ENCODE measurements around the gene COL1A2. TPM values are rescaled to one million over a fixed set of nuclear protein-coding genes. Genes with fewer than 3 reads are reported as not detected.

The COL1A2 gene
- polyA plus RNA-seq, 1 donor from 2014 or later, result 2.5 TPM

GRCh38 chr7:94431619-94432280 lies 37.1 kb downstream of the COL1A2 start:
- Histone ChIP-seq H2AFZ (ENCODE audit: low read depth, low read length) (no peak overlapping the region), H3K27ac (ENCODE audit: low read length) (peak overlapping the region; percentile 84), H3K4me3 (ENCODE audit: low read length) (peak overlapping the region; percentile 3), H3K4me2 (ENCODE audit: low read length) (peak overlapping the region; percentile 28), H3K27me3 (ENCODE audit: insufficient read depth, low read depth, low read length) (no peaks in the 10 kb centered on the region), H3K79me2 (replicated peaks; ENCODE audit: insufficient read depth, low read length) (no peaks in the 10 kb centered on the region), H3K9ac (ENCODE audit: low read length) (peak overlapping the region; percentile 29), H3K9me3 (ENCODE audit: low read length) (no peaks in the 10 kb centered on the region), H3K9me2 (ENCODE audit: insufficient read depth, low read length) (no peaks in the 10 kb centered on the region), H3K36me3 (ENCODE audit: insufficient read depth, low read length) (no peaks in the 10 kb centered on the region), H4K20me1 (ENCODE audit: insufficient read depth) (no peaks in the 10 kb centered on the region), H3F3A (ENCODE audit: insufficient read depth, low read length, poor library complexity, severe bottlenecking) (no peaks in the 10 kb centered on the region)
- TF ChIP-seq MXI1 (conservative IDR thresholded peaks at IDR 0.05; ENCODE audit: poor library complexity, severe bottlenecking), result no peak
- TF ChIP-seq EZH2 (IDR thresholded peaks at IDR 0.05; ENCODE audit: borderline replicate concordance, insufficient read depth, low read length, poor library complexity, severe bottlenecking), result no peak
- TF ChIP-seq POLR2AphosphoS5 (IDR thresholded peaks at IDR 0.05), result peak; percentile 64
- peak; percentile 90 for TF ChIP-seq EP300 (conservative IDR thresholded peaks at IDR 0.05; ENCODE audit: poor library complexity, severe bottlenecking)

- Histone ChIP-seq H3K79me2 (replicated peaks; ENCODE audit: insufficient read depth, low read length) (no peaks in the 10 kb centered on the region), H3K27me3 (ENCODE audit: insufficient read depth, low read depth, low read length) (no peaks in the 10 kb centered on the region), H2AFZ (ENCODE audit: low read depth, low read length) (no peak overlapping the region), H3K4me3 (ENCODE audit: low read length) (peak overlapping the region; percentile 3), H3K9ac (ENCODE audit: low read length) (peak overlapping the region; percentile 29), H3F3A (ENCODE audit: insufficient read depth, low read length, poor library complexity, severe bottlenecking) (no peaks in the 10 kb centered on the region), H3K36me3 (ENCODE audit: insufficient read depth, low read length) (no peaks in the 10 kb centered on the region), H3K4me2 (ENCODE audit: low read length) (no peak overlapping the region), H3K27ac (ENCODE audit: low read length) (peak overlapping the region; percentile 84), H3K9me3 (ENCODE audit: low read length) (no peaks in the 10 kb centered on the region), H3K9me2 (ENCODE audit: insufficient read depth, low read length) (no peaks in the 10 kb centered on the region), H4K20me1 (ENCODE audit: insufficient read depth) (no peaks in the 10 kb centered on the region)
- TF ChIP-seq TAF1 (IDR thresholded peaks at IDR 0.05; ENCODE audit: low read depth), result no peak
- no peak for TF ChIP-seq REST (IDR thresholded peaks at IDR 0.05; ENCODE audit: borderline replicate concordance)
- no peak for TF ChIP-seq EP300 (conservative IDR thresholded peaks at IDR 0.05; ENCODE audit: poor library complexity, severe bottlenecking)
- no peak for TF ChIP-seq MXI1 (conservative IDR thresholded peaks at IDR 0.05; ENCODE audit: poor library complexity, severe bottlenecking)
- TF ChIP-seq POLR2AphosphoS5 (IDR thresholded peaks at IDR 0.05), result no peak
- TF ChIP-seq EZH2 (IDR thresholded peaks at IDR 0.05; ENCODE audit: borderline replicate concordance, insufficient read depth, low read length, poor library complexity, severe bottlenecking), result no peak
Observed at GRCh38 chr7:94432281-94432670, 37.6 kb downstream of the COL1A2 start.

GRCh38 chr7:94432817-94433216 lies 38.1 kb downstream of the COL1A2 start:
- no peak overlapping the region for H2AFZ ChIP-seq (ENCODE audit: low read depth, low read length)
- no peaks in the 10 kb centered on the region for H3K36me3 ChIP-seq (ENCODE audit: insufficient read depth, low read length)
- H3K79me2 ChIP-seq (replicated peaks; ENCODE audit: insufficient read depth, low read length), result no peaks in the 10 kb centered on the region
- no peaks in the 10 kb centered on the region for H3F3A ChIP-seq (ENCODE audit: insufficient read depth, low read length, poor library complexity, severe bottlenecking)
- H3K9me2 ChIP-seq (ENCODE audit: insufficient read depth, low read length), result no peaks in the 10 kb centered on the region
- H3K4me2 ChIP-seq (ENCODE audit: low read length), result no peak overlapping the region
- TF ChIP-seq REST (IDR thresholded peaks at IDR 0.05; ENCODE audit: borderline replicate concordance), result no peak
- no peak for TF ChIP-seq TAF1 (IDR thresholded peaks at IDR 0.05; ENCODE audit: low read depth)
- no peak for TF ChIP-seq CTCF (IDR thresholded peaks at IDR 0.05; ENCODE audit: poor library complexity, severe bottlenecking)
- no peak for TF ChIP-seq EZH2 (IDR thresholded peaks at IDR 0.05; ENCODE audit: borderline replicate concordance, insufficient read depth, low read length, poor library complexity, severe bottlenecking)
- no peak for TF ChIP-seq POLR2AphosphoS5 (IDR thresholded peaks at IDR 0.05)
- no peak for TF ChIP-seq MXI1 (conservative IDR thresholded peaks at IDR 0.05; ENCODE audit: poor library complexity, severe bottlenecking)
- no peak for TF ChIP-seq RAD21 (conservative IDR thresholded peaks at IDR 0.05)
- no peak for TF ChIP-seq SMC3 (conservative IDR thresholded peaks at IDR 0.05; ENCODE audit: poor library complexity)
- no peak for TF ChIP-seq EP300 (conservative IDR thresholded peaks at IDR 0.05; ENCODE audit: poor library complexity, severe bottlenecking)
- no peaks in the 10 kb centered on the region for H3K27me3 ChIP-seq (ENCODE audit: insufficient read depth, low read depth, low read length)
- peak overlapping the region; percentile 84 for H3K27ac ChIP-seq (ENCODE audit: low read length)
- no peak overlapping the region for H3K4me3 ChIP-seq (ENCODE audit: low read length)
- no peaks in the 10 kb centered on the region for H3K9me3 ChIP-seq (ENCODE audit: low read length)
- H4K20me1 ChIP-seq (ENCODE audit: insufficient read depth), result no peaks in the 10 kb centered on the region
- no peak overlapping the region for H3K9ac ChIP-seq (ENCODE audit: low read length)
